Activated CD8-positive, alpha-beta memory T cell treated with anti-CD3 and anti-CD28 coated beads, Interleukin-2, amount 50 U/mL, for 24 hours (primary cell): ENCODE data around the gene KRTAP2-4.
"Not testable (repeated sequence)": the region's sequence is repeated elsewhere in the genome, so short reads cannot be mapped to it uniquely, and the experiment has no call there.

Source experiments
- DNase-seq: peaks from one replicate; pipeline ENCODE4 v3.0.0-alpha.2; 2020; ENCODE audit errors: extremely low read depth

KRTAP2-4 gene

GRCh38 chr17:41037853-41038350, 27.8 kb downstream of the KRTAP2-4 start:
- no peak for DNase-seq

- not testable (repeated sequence) for DNase-seq
These were observed 31.2 kb downstream of the KRTAP2-4 start, which contains the start of gene KRTAP1-3 for GRCh38 chr17:41034346-41034935. Gene KRTAP1-3 (minus strand): TSS chr17:41034874. CDS start chr17:41034821, 53 bp downstream.

DNA sequence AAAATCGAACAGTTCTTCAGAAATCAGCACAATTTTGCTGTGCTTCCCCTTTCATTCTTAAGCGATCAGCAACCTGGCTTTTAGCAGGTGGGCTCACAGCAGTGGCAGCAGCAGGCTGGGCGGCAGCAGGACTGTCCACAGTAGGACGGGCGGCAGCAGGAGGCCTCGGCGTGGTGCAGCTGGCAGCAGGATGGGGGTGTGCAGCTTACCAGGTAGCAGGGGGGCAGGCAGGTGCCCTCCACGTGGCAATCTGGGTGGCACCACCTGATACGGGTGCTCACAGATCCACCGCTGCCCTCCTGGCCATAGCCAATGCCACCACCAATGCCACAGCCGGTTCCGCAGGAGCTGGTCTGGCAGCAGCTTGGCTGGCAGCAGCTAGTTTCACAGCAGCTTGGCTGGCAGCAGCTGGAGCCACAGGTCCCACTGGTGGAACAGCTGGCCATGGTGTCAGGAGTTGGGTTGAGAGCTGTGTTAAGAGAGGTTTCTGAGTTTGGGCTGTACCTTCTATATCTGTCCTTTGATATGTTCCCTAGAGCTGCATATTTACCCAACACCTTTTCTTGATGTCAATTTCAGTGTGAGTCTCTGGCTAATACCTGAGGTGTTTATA, 35.9 kb downstream of the KRTAP2-4 start, which contains the start of gene KRTAP1-4:
TSS of gene KRTAP1-4 (minus strand) at position 563 of the 613 bp plus-strand sequence. CDS start at position 446, 117 bp downstream.
- DNase-seq = no peak

DNA sequence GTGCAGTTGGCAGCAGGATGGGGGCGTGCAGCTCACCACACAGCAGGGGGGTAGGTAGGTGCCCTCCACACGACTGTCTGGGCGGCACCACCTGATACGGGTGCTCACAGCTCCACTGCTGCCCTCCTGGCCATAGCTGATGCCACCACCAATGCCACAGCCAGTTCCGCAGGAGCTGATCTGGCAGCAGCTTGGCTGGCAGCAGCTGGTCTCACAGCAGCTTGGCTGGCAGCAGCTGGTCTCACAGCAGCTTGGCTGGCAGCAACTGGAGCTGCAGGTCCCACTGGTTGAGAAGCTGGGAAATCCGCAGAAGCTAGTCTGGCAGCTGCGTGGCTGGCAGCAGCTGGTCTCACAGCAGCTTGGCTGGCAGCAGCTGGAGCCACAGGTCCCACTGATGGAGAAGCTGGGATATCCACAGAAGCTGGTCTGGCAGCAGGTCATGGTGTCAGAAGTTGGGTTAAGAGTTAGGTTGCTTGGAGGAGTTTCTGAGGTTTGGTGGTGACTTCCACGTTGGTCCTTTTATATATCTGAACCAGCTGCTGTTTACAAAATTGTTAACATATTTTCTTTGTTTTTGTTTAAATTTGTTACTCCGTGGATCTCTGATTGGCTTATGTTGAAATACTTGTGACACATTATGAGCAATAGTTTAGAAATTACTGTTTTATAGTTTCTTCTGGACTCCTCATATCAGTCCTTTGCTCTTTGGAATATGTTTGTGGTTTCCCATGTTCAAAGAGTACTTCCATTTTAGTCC, 38.8 kb downstream of the KRTAP2-4 start, which contains the start of gene KRTAP1-5:
TSS of gene KRTAP1-5 (minus strand) at position 494 of the 757 bp plus-strand sequence. CDS start at position 441, 53 bp downstream.
- no peak for DNase-seq

- DNase-seq = no peak
These were observed 41.0 kb downstream of the KRTAP2-4 start for GRCh38 chr17:41024697-41025096.

DNA sequence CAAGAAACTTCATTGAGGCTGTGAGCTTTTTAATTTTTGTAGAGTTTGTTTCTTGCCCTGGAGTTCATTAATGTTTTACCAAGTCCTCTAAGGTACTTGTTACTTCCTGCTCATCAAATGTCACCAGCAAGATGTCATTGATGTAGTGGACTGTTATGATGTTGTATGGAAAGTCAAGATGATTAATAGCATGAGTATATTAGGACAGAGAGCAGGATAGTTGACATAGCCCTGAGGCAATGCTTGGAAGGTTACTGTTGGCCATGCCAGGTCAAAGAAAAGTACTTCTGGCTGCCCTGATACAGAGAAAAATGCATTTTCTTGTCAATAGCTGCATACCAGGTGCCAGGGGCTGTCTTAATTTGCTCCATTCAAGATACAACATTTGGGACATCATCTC, 45.3 kb downstream of the KRTAP2-4 start:
- DNase-seq = no peak

DNA sequence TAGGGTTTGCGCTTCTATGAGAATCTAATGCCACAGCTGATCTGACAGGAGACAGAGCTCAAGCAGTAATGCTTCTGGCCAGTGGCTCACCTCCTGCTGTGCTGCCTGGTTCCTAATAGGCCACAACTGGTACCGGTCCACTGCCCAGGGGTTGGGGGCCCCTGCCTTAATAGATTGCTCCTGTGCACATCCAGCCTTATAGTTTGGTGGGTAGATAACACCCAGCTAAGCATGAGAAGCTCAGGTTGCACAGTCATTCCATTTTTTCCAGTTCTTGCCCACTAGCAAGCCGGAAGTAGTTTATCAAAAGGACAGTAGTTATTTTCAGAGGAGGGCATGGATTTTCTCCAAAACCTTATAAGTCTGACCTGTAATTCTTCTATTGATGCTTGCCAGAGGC, 46.3 kb downstream of the KRTAP2-4 start:
- no peak for DNase-seq

GRCh38 chr17:41018541-41018940, 47.1 kb downstream of the KRTAP2-4 start:
- no peak for DNase-seq

DNA sequence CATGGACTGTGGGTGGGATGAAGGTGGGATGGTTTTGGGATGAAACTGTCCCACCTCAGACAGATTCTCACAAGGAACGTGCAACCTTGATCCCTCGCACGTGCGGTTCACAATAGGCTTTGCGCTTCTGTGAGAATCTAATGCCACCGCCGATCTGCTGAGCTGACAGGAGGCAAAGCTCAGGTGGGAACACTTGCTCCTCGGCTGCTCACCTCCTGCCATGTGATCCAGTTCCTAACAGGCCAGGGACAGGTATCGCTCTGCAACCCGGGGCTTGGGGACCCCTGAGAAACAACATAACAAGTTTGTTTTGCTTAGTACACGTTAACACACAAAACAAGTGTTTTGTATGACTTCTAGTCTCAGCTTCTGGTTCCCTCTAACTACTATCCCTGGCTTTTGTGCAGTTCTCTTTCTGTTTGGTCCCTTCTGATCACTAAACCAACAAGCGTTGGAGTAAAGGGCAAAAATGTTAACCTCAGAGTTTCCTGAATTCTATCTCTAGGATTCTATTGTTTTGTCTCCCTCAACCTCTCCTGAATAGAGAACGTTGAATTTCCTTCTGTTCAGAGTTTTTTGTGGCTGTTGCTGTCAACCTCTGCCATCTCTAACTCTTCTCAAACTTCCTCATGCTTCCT, 49.0 kb downstream of the KRTAP2-4 start:
- no peak for DNase-seq

DNA sequence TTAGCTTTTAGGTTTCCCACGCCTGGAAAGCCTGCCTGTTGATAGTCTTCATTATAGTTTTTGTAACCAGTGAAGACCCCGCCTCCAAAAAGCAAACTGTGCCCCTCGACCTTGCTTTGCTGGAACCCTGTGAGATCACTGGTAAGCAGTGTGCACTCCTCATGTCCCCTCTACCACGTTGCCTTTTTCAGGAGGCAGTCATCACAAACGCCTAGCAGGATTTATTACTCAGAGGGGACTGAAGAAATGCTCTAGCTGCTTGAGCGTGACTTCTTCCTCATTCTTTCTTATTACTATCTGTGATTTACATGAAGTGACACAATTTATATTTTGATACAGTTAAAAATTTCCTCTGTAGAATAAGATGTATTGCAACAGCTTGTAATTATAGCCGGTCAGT, 50.2 kb downstream of the KRTAP2-4 start:
- DNase-seq = no peak
